ENCODE data around the gene ZFP69.
A peak's percentile ranks its signal among the peaks of the same experiment; 100 is the strongest.

ZFP69 gene

GRCh38 chr1:40508375-40509341, 31.6 kb downstream of the ZFP69 start, which contains the start of gene EXO5:
EXO5 (plus strand) TSS chr1:40508767; CDS start chr1:40514545, 5,778 bp downstream.
- DNase-seq (ENCODE audit: extremely low read depth in 1 of 2, low read depth in 1 of 2), result peak; percentile 76 to 78

GRCh38 chr1:40519517-40519916, 42.4 kb downstream of the ZFP69 start:
- DNase-seq (ENCODE audit: extremely low read depth in 1 of 2, low read depth in 1 of 2), result no peak

- no peak for DNase-seq (ENCODE audit: extremely low read depth in 1 of 2, low read depth in 1 of 2)
These were observed 53.8 kb downstream of the ZFP69 start for GRCh38 chr1:40530735-40531380.

GRCh38 chr1:40531381-40532061, 54.4 kb downstream of the ZFP69 start, which contains the start of gene ZNF684:
ZNF684 (plus strand) TSS chr1:40531637; CDS start chr1:40533167, 1,530 bp downstream.
- DNase-seq (ENCODE audit: extremely low read depth in 1 of 2, low read depth in 1 of 2), result peak; percentile 64 to 89

GRCh38 chr1:40532062-40532389, 54.9 kb downstream of the ZFP69 start:
- no peak for DNase-seq (ENCODE audit: extremely low read depth in 1 of 2, low read depth in 1 of 2)

GRCh38 chr1:40532844-40533424, 55.8 kb downstream of the ZFP69 start:
- no peak for DNase-seq (ENCODE audit: extremely low read depth in 1 of 2, low read depth in 1 of 2)

- no peak for DNase-seq (ENCODE audit: extremely low read depth in 1 of 2, low read depth in 1 of 2)
These were observed 57.5 kb downstream of the ZFP69 start for GRCh38 chr1:40534589-40534988.

GRCh38 chr1:40535732-40536131, 58.6 kb downstream of the ZFP69 start:
- no peak for DNase-seq (ENCODE audit: extremely low read depth in 1 of 2, low read depth in 1 of 2)

GRCh38 chr1:40539338-40539737, 62.2 kb downstream of the ZFP69 start:
- no peak for DNase-seq (ENCODE audit: extremely low read depth in 1 of 2, low read depth in 1 of 2)

All from stimulated activated CD8-positive, alpha-beta memory T cell treated with anti-CD3 and anti-CD28 coated beads, Interleukin-7, amount 100 ng/mL, for 48 hours (primary cell).